Endothelial cell of umbilical vein (primary cell): ENCODE results near the gene CATSPERD. TPM values are rescaled to one million over a fixed set of nuclear protein-coding genes. Genes with fewer than 3 reads are reported as not detected.

Experiments
- BruUV-seq: library from RNA; stranded (reverse); fragments of 400-500 nt; replicated peaks from 2 replicates; lab custom pipeline; 2021; lab: Mats Ljungman, UMichigan
- CTCF ChIA-PET: fragments of 300-600, 350-600 bp; sonication (Branson Sonifier 250); formaldehyde crosslinking; loops from one replicate; lab custom pipeline; 2021; ENCODE audit warnings: antibody characterized with exemption, inconsistent platforms; lab: Charles Lee
- POLR2A ChIA-PET: fragments of 300-600, 350-600 bp; sonication (Branson Sonifier 250); formaldehyde crosslinking; loops from one replicate; lab custom pipeline; 2021; ENCODE audit warnings: antibody characterized with exemption, inconsistent platforms; lab: Charles Lee
- DNase-seq: peaks from one replicate; pipeline ENCODE4 v3.0.0-alpha.2; 2011; ENCODE audit warnings: low read depth, low spot score
- FAIRE-seq: peaks from 2 replicates; lab custom pipeline; 2011; peaks lifted over from hg19 to GRCh38; lab: Jason Lieb, UNC
- H2AFZ ChIP-seq: 2 replicates; pipeline ENCODE4 v1.6.0; 2012; ENCODE audit warnings: low read depth, low read length, control low read depth, inconsistent platforms
- H3K27ac ChIP-seq: 2 replicates; pipeline ENCODE4 v1.5.1; 2011; ENCODE audit warnings: low read depth, mild to moderate bottlenecking, control low read depth, low read length, moderate library complexity; ENCODE audit not compliant: insufficient read depth
- H3K27me3 ChIP-seq, 2 experiments: 2 replicates each; pipeline versions ENCODE4 v1.6.0 to v1.6.1; 2011; ENCODE audit warnings: low read length in 2 of 2, mixed read lengths in 1 of 2; ENCODE audit not compliant: control insufficient read depth in 2 of 2, insufficient read depth in 2 of 2
- H3K36me3 ChIP-seq, 2 experiments: 2 replicates in 1 of 2; 3 replicates in 1 of 2; pipeline ENCODE4 v1.5.1; 2011; ENCODE audit warnings: low read length in 2 of 2, mild to moderate bottlenecking in 1 of 2, moderate library complexity in 1 of 2; ENCODE audit not compliant: control insufficient read depth in 2 of 2, insufficient read depth in 2 of 2; ENCODE audit errors: extremely low read depth in 1 of 2
- H3K4me1 ChIP-seq: 3 replicates; pipeline ENCODE4 v1.5.1; 2011; ENCODE audit warnings: mild to moderate bottlenecking, low read length; ENCODE audit not compliant: control insufficient read depth, insufficient read depth; ENCODE audit errors: extremely low read depth
- H3K4me2 ChIP-seq: 2 replicates; pipeline ENCODE4 v1.6.1; 2011; ENCODE audit warnings: low read length, control low read depth, mixed read lengths; ENCODE audit not compliant: insufficient read depth
- H3K4me3 ChIP-seq, 3 experiments: fragments of 200-600 bp in 1 of 3; sonication (generic), shearing (Covaris generic) in 1 of 3; replicated peaks in 1 of 3; 2 replicates each; pipeline ENCODE4 v1.5.1; 2011 to 2016; ENCODE audit warnings: control low read depth in 3 of 3, low read length in 3 of 3, mild to moderate bottlenecking in 2 of 3, inconsistent platforms in 1 of 3, low read depth in 1 of 3, moderate library complexity in 1 of 3; ENCODE audit not compliant: insufficient read depth in 1 of 3
- H3K79me2 ChIP-seq: 2 replicates; pipeline ENCODE4 v1.6.0; 2012; ENCODE audit warnings: low read length, inconsistent platforms; ENCODE audit not compliant: control insufficient read depth, insufficient read depth
- H3K9ac ChIP-seq: replicated peaks from 2 replicates; pipeline ENCODE3; 2011; ENCODE audit warnings: low read length, control low read depth; ENCODE audit not compliant: insufficient read depth; ENCODE audit errors: extremely low read depth
- H3K9me1 ChIP-seq: replicated peaks from 3 replicates; pipeline ENCODE4 v1.6.0; 2011; ENCODE audit warnings: mild to moderate bottlenecking, low read length; ENCODE audit not compliant: control insufficient read depth, insufficient read depth; ENCODE audit errors: extremely low read depth
- H3K9me3 ChIP-seq: replicated peaks from 2 replicates; pipeline ENCODE4 v1.5.1; 2012; ENCODE audit warnings: low read length, inconsistent platforms; ENCODE audit not compliant: control insufficient read depth, insufficient read depth
- H4K20me1 ChIP-seq: replicated peaks from 2 replicates; pipeline ENCODE3; 2011; ENCODE audit warnings: mild to moderate bottlenecking, low read length; ENCODE audit not compliant: control insufficient read depth, insufficient read depth; ENCODE audit errors: extremely low read depth
- EZH2 ChIP-seq: IDR thresholded peaks from 2 replicates; pipeline ENCODE4 v1.6.1; 2012; ENCODE audit warnings: borderline replicate concordance, low read depth, mild to moderate bottlenecking, moderate library complexity, low read length, inconsistent platforms; ENCODE audit not compliant: severe bottlenecking
- FOS ChIP-seq: IDR thresholded peaks from 2 replicates; pipeline ENCODE4 v1.6.1; 2011; ENCODE audit warnings: mild to moderate bottlenecking, low read length, moderate library complexity, borderline replicate concordance; ENCODE audit not compliant: insufficient read depth
- GATA2 ChIP-seq: IDR thresholded peaks from 2 replicates; pipeline ENCODE4 v1.7.0; 2011; ENCODE audit warnings: low read depth, mild to moderate bottlenecking, moderate library complexity, mixed read lengths, low read length; ENCODE audit not compliant: insufficient read length, insufficient read depth
- JUN ChIP-seq: IDR thresholded peaks from 2 replicates; pipeline ENCODE4 v1.6.1; 2011; ENCODE audit warnings: borderline replicate concordance, low read depth; ENCODE audit not compliant: insufficient read length, insufficient read depth
- MYC ChIP-seq: IDR thresholded peaks from one replicate; pipeline ENCODE4 v1.6.1; 2011; ENCODE audit warnings: mild to moderate bottlenecking, low read depth, low read length
- POLR2A ChIP-seq: IDR thresholded peaks from 2 replicates; pipeline ENCODE4 v1.6.1; 2012; ENCODE audit warnings: low read depth, mild to moderate bottlenecking, control low read depth, low read length
- POLR2AphosphoS5 ChIP-seq: IDR thresholded peaks from 2 replicates; pipeline ENCODE4 v1.6.1; 2012; ENCODE audit warnings: low read depth, mild to moderate bottlenecking, control low read depth, low read length, moderate library complexity; ENCODE audit not compliant: insufficient read depth
- dilution Hi-C: fragments of 300-500 bp; cut with MboI; formaldehyde crosslinking; loops from one replicate; pipeline ENCODE4 v1.15.0; 2019; ENCODE audit warnings: low sequenced_read_pairs; ENCODE audit not compliant: extremely low pct_ligation_motif_present
- intact Hi-C: fragments of 100-400 bp; cut with micrococcal nuclease; formaldehyde crosslinking; loops from one replicate; pipeline ENCODE4 v1.10.0; 2022
- polyA plus RNA-seq, 4 experiments: library from polyadenylated mRNA; depleted of rRNA in 3 of 4; stranded (reverse) in 3 of 4; unstranded in 1 of 4; fragments of >200 nt; gene quantifications; 2 replicates each; pipeline versions ENCODE4 v1.2.1 to v1.2.3, GENCODE V29; 2011 to 2012; ENCODE audit warnings: missing spikeins in 1 of 4
- total RNA-seq: library from RNA; stranded (reverse); gene quantifications from 2 replicates; pipeline ENCODE4 v1.2.3, GENCODE V29; 2021
- TF ChIP-seq, protein P1 (sequence below), 2 donors: IDR thresholded peaks; 1 replicate in 1 of 2; 2 replicates in 1 of 2; pipeline ENCODE4 v1.5.1; 2011; ENCODE audit warnings: low read length in 2 of 2, mild to moderate bottlenecking in 2 of 2, moderate library complexity in 2 of 2, control low read depth in 1 of 2, inconsistent platforms in 1 of 2, low read depth in 1 of 2; ENCODE audit not compliant: insufficient read depth in 1 of 2; ENCODE audit errors: extremely low read depth in 1 of 2
- TF ChIP-seq, protein P2 (sequence below): IDR thresholded peaks from 2 replicates; pipeline ENCODE4 v1.6.1; 2011; ENCODE audit not compliant: insufficient read depth, insufficient read length

The CATSPERD gene
- total and polyA plus RNA-seq, 2 donors (not counting 3 experiments of a cell fraction or from before 2014, with no cell fraction given), result not detected

GRCh38 chr19:5792224-5792623 is 71.8 kb downstream of the CATSPERD start:
- POLR2A ChIA-PET, result no interaction called here
- Histone ChIP-seq H3K4me3 (no peak overlapping the region), H3K4me1 (peaks cover 5% of the 10 kb centered on the region), H3K27ac (no peak overlapping the region), H3K9ac (no peak overlapping the region), H3K4me2 (no peak overlapping the region), H3K9me1 (no peaks in the 10 kb centered on the region), H4K20me1 (no peaks in the 10 kb centered on the region), H2AFZ (no peak overlapping the region), H3K9me3 (no peaks in the 10 kb centered on the region), H3K27me3 (no peaks in the 10 kb centered on the region), H3K79me2 (peaks cover 8% of the 10 kb centered on the region), H3K36me3 (peaks cover 4 to 19% of the 10 kb centered on the region in 2 experiments)
- FAIRE-seq, result no peak
- no peak for TF ChIP-seq POLR2AphosphoS5
- TF ChIP-seq MYC, result no peak
- TF ChIP-seq, protein P1, sequence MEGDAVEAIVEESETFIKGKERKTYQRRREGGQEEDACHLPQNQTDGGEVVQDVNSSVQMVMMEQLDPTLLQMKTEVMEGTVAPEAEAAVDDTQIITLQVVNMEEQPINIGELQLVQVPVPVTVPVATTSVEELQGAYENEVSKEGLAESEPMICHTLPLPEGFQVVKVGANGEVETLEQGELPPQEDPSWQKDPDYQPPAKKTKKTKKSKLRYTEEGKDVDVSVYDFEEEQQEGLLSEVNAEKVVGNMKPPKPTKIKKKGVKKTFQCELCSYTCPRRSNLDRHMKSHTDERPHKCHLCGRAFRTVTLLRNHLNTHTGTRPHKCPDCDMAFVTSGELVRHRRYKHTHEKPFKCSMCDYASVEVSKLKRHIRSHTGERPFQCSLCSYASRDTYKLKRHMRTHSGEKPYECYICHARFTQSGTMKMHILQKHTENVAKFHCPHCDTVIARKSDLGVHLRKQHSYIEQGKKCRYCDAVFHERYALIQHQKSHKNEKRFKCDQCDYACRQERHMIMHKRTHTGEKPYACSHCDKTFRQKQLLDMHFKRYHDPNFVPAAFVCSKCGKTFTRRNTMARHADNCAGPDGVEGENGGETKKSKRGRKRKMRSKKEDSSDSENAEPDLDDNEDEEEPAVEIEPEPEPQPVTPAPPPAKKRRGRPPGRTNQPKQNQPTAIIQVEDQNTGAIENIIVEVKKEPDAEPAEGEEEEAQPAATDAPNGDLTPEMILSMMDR (IDR thresholded peaks at IDR 0.05; ENCODE audit: extremely low read depth in 1 of 2, insufficient read depth in 1 of 2, low read depth in 1 of 2, low read length in 2 of 2), result no peak
- TF ChIP-seq FOS, result no peak
- no peak for TF ChIP-seq JUN
- no peak for TF ChIP-seq POLR2A
- TF ChIP-seq EZH2, result no peak
- TF ChIP-seq GATA2, result no peak
- TF ChIP-seq, protein P2, sequence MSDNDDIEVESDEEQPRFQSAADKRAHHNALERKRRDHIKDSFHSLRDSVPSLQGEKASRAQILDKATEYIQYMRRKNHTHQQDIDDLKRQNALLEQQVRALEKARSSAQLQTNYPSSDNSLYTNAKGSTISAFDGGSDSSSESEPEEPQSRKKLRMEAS, result no peak
- no TSS peak for BruUV-seq
- CTCF ChIA-PET, result no interaction called here
- intact Hi-C loops, result no loop called here
- dilution Hi-C loops, result no loop called here
- no peak for DNase-seq
